NCI-H146 treated with DMSO at 0.1 percent for 48 hours (cell line): Measurements from ENCODE around the gene MED14.

Experiments
- DNase-seq: peaks from one replicate; lab custom pipeline; 2025; ENCODE audit not compliant: unreplicated experiment; lab: John Stamatoyannopoulos, UW

Gene MED14

GRCh38 chrX:40663880-40664630, 71.3 kb downstream of the MED14 start:
- no peak for DNase-seq

DNA sequence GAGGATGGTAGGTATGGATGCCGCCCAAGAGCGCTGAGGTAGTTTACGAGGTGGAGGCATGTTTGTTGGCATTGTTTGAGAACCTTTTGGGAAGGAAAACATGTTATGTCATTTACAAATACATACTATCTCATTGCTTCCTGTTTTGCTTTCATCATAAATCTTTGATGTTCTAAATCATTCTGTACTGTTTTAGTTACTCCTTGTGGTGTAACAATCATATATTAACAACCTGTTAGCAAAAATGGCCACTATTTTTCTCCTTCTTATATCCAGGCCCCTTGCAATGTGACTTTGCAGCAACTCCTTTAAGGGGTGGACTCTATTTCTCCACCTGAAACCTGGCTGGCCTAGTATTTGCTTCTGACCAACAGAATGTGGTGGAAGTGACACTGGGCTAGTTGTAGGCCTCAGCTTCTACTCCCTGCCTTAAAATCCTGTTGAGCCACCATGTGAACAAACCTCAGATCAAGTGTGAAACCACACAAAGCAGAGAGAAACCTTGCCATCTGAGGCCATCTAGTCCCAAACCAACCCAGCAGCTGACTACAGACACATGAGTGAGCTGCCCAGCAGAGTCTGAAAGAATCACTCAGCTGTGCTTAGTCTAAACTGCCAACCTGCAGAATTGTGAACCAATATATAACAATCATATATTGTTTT, 72.1 kb downstream of the MED14 start:
- no peak for DNase-seq

- DNase-seq = no peak
Observed at GRCh38 chrX:40661489-40661888, 73.9 kb downstream of the MED14 start.

DNA sequence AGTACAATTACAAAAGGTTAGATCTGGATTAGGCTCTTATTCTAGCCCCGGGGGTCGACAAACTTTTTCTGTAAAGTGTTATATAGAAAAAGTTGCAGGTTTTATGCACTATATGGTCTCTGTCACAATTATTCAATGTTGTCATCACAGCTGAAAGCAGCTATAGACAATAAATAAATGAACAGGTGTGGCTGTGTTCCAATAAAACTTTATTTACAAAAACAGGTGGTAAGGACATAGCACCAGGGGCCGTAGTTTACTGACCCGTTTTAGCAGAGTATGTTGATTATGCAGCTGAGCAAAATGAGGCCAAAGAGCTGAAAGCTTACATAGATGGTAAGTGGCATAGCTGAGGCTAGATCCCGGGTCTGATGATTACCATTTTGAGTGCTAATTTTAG, 75.0 kb downstream of the MED14 start:
- no peak for DNase-seq

DNA sequence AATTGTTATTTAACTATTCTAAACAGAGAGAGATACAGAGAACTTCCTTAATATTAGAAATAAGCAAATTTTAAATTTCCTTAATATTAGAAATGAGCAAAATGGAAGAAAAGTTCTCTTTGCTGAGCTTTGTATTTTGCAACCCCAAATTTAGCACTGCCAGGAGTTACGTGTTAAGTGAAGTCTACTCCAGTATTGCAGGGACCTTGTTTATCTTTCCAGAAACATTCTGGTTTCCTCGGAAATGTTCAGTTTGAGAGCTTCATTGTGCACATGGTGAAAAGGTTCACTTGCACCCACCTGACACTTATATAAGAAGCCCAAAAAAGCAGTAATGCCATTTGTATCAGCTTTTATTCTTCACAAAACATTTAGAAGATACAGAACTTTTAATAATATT, 81.8 kb downstream of the MED14 start:
- no peak for DNase-seq

DNA sequence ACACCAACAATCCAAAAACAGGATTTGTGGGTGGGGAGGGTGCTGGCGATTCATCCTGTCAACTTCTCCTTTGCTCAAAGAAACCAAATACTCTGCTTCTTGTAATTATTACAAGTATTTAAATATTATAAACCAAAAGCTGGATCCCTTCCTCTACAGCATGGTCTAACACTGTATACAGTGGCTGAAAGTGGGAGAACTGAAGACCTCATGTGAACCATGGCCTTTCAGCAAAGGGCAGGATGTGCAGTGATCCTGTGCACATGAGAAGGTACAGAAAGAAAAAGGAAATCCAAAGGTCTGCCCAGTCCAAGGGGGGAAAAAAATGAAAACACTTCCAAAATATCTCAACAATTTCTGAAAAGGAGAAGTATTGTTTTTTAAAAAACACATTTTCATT, 82.7 kb downstream of the MED14 start:
- DNase-seq = no peak

DNA sequence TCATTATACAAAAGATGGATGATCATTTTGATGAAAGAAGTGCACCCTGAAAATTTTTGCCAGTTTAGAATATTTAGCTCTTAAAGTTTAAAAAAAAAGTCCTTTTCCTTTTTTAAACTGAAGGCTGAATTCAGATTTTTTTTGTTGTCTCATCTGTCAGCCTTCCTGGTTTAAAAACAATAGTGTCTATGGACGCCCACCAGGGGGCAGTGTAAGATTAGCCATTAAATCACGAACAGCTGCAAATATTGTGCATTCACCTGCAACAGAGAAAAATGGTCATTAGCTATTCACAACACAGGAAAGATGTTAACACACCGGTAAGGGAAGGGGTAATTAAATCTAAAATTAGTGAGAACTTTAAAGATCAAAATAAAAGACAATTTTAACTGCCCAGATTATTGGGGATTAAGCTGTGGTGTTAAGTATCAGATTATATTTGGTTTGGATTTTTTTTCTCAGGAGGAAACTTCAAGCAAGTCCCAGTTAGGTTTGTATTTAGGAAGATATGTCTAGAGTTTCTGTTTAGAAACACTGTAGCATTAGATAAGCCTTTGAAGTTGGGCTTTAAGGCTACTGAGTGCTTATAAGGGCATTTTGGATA, 83.6 kb downstream of the MED14 start:
- peak; percentile 47 for DNase-seq

DNA sequence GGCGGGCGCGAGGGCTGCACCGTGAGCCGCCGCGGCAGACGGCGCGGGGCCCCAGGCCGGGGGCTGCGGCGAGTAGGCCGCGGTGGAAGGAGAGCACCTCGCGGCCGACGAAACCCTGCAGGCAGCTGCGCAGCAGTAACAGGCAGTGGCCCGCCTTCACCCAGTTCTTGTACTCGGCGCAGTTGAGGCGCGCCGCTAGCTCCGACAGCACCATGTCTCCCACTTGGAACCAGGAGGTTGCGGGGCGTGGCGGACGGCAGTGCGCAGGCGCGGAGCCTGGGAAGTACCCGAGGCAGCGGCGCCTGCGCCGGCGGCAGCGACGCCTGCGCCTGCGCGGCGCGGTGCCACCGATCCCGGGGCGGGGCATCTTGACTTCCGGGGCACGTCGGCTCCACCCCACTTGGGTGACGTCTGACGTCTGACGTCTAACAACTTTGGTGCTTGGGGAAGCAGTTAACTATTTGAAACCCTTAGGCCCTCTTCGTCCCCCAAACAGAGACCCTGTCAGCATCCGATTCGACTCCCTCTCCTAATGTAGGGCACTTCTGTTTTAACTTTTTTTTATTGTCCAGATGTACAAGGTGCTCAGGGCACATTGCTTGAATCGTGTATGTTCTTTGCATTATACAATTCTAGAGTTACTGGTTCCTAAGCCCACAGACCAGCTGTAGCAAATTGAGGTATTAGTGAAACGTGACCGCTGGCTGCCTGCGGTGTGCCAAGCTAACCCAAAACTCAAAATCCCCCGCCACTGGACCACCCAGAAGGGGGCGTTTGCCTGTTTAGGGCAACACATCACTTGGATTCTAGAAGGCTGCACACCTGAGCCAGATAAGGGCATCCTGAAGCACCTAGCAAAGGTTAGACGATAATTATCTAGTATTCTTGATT, 87.8 kb downstream of the MED14 start, which contains the start of gene CXorf38:
CXorf38 (minus strand) TSS at position 255 of the 891 bp plus-strand sequence; CDS start at position 214, 41 bp downstream.
- DNase-seq = peak; percentile 62

GRCh38 chrX:40646489-40647306, 88.6 kb downstream of the MED14 start:
- peak; percentile 11 for DNase-seq

GRCh38 chrX:40644821-40645358, 90.5 kb downstream of the MED14 start:
- DNase-seq = no peak

GRCh38 chrX:40644176-40644575, 91.2 kb downstream of the MED14 start:
- DNase-seq = no peak

DNA sequence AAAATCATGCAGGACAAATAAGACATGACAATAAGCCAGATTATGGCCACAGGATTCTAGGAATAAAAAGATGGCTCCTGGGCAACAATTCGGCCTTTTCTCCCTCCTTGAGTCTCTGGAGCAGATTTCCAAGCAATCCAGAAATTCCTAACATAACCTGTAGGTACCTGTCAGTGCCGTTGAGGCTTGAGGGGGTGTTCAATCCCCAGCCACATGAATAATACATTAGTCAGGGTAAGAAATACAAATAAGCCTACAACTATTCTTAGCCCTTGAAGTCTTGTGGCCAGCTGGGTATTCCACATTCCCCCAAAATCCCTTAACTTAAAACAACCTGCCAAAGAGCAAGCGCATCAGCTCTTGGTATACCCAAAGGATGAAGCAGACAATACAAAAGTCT, 97.7 kb downstream of the MED14 start:
- DNase-seq = no peak

- no peak for DNase-seq
Observed at GRCh38 chrX:40632199-40632598, 103.1 kb downstream of the MED14 start.

DNA sequence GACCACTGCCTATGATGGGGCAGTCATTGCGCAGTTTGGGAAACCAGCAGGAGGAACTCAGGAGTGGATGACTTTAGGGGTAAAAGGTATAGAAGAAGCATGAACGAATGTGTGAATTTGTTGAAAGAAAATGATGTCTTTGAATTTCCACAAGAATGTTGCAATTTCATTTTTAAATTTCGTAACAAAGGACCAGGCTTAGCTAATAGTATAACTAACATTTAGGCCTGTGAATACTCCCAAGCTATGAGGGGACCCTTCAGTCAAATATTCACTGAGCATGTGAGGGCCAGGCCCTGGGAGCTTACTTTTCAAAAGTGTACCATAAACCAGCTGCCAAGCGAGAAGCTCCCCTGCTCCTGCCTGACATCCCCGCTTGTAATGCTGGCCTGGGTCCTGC, 106.8 kb downstream of the MED14 start:
- DNase-seq = no peak

GRCh38 chrX:40625294-40625693, 110.0 kb downstream of the MED14 start:
- DNase-seq = no peak

- DNase-seq = no peak
Observed at GRCh38 chrX:40623665-40624064, 111.7 kb downstream of the MED14 start.

GRCh38 chrX:40623139-40623536, 112.2 kb downstream of the MED14 start, which contains the start of gene MPC1L:
Gene MPC1L (plus strand): TSS chrX:40623428. CDS start chrX:40623566, 138 bp downstream.
- no peak for DNase-seq

GRCh38 chrX:40622479-40623138, 112.7 kb downstream of the MED14 start:
- no peak for DNase-seq

DNA sequence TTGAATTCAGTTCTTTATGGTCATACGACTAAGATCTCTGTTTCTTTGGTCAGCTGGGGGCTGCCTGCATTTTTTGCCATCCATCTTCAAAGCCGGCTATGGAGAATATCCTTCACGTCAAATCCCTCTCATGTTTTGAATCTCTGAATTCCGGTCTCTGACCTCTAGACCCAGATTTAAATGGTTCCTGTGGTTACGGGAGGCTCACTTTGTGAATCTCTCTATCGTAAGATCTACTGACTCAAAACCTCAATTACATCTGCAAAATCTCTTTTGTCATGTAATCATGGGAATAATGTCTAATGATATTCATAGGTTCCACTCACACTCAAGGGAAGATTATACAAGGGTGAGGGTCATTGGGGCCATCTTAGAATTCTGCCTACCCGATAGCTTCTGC, 117.8 kb downstream of the MED14 start:
- DNase-seq = no peak
